ENCODE results near the gene CD226.
"Not testable (repeated sequence)": the region's sequence is repeated elsewhere in the genome, so short reads cannot be mapped to it uniquely, and the experiment has no call there.

Gene CD226

DNA sequence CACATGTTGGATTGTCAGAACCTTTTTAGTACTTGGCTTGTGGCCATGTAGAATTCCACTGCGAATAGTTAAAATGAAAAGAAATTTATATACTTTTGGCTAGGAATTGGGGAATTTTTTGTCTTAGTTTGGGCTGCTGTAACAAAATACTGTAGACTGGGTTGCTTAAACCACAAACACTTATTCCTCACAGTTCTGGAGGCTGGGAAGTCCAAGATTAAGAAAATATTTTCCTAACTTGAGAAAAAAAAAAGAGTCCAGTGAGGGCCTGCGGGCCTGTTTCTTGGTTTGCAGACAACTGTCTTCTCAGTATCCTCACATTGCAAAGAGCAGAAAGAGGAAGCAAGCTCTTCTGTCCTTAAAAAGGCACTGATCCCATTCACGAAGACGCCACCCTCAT lies 81.9 kb downstream of the CD226 start:
- no peak for DNase-seq

GRCh38 chr18:69864802-69865201 lies 82.9 kb downstream of the CD226 start:
- DNase-seq, result not testable (repeated sequence)

- no peak for DNase-seq
Measured at GRCh38 chr18:69858897-69859296, 88.8 kb downstream of the CD226 start.

DNA sequence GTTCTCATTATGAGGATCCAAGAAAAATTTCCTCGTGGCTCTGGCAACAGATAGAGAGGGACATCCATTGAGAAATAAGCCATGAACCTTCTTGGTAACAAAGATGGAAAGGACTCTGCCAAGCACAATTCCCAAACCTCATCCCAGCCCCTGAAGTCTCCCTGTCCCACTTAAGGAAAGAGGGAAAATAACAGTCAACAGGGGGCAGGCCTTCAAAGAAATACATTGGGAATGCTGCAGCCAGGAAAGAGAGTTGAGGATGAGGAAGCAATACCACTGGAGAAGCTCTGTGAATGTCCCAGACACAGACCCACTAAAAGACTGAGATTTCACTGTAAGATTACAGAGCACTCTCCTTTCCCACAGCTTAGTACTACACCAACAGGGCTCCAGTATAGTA lies 93.2 kb downstream of the CD226 start:
- no peak for DNase-seq

- DNase-seq, result no peak
Measured at GRCh38 chr18:69853051-69853450, 94.6 kb downstream of the CD226 start.

- peak; percentile 65 for DNase-seq
Measured at GRCh38 chr18:69845593-69846506, 101.8 kb downstream of the CD226 start.

GRCh38 chr18:69844656-69845055 lies 103.0 kb downstream of the CD226 start:
- no peak for DNase-seq

DNA sequence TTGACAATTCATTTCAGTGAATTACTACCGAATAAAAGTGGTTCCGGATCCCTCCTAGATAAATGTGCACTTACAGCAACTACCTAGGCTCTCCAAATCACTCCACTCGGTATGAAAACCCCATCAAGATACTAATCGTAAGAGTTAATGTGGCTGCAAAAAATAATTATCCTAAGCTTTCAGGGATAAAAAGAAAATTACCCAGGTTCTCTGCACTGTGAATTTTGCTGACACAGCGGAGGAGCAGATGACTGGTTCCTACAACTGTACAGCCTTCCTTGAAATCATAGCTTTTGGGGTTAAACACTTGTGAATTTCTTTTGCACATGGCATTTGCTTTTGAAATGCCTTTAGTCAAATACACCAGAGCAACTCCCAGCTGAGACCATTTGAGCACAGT lies 104.7 kb downstream of the CD226 start:
- no peak for DNase-seq

DNA sequence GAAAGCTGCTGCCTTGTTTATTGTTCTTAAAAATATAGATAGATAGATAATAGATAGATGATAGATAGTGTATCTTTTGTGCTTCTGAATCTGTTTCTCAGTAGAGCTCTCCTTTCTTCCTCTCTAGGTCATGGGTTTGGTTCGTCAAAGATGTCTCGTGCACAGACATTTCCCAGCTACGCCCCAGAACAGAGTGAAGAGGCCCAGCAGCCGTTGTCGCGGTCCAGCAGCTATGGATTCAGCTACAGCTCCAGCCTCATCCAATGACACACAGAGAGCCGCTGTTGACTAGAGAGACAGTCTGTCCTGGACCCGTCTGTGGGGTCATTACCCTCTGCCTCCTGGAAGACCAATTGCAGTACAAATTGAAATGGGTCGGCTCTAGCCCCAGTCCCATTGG lies 106.6 kb downstream of the CD226 start:
- DNase-seq, result no peak

GRCh38 chr18:69840445-69840844 lies 107.2 kb downstream of the CD226 start:
- no peak for DNase-seq

DNA sequence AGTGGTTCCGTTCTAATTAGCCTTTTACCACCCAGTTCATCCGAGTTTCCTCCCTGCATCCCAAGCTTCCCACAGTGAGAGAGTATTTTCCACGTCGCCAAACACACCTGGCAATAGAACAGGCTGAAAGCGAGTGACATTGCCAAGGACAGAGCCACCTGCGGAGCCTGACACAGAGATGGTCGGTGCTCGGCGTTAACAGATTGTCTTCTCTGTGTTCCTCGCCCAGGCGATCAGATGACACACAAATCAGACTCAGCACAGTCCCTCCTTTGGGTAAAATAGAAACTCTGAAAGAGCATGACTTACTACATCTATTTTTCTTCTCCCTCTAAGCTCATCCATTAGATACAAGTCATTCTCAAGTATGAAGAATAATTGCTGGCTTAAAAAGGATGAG lies 107.7 kb downstream of the CD226 start:
- peak; percentile 75 for DNase-seq

- DNase-seq, result peak; percentile 70
Measured at GRCh38 chr18:69839497-69839896, 108.2 kb downstream of the CD226 start.

GRCh38 chr18:69838620-69839411 lies 108.9 kb downstream of the CD226 start:
- DNase-seq, result peak; percentile 93

DNA sequence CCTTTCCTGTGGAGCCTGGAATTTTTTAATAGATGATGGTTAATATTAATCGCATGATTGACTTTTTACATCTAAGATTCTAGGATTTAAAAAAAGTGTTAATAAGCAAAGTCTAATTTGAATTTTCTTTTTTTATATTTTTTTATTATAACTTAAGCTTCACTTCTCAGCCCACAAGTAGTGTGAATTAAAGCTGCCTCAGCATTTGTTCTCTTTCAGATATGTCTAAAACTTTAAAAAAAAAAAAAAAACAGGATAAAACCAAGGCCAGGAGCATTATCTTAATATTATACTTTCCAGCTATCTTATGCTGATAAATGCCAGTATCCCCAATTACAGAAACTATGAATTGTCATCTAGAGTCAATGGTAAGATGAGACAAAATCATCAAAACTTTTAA lies 109.7 kb downstream of the CD226 start:
- no peak for DNase-seq

DNA sequence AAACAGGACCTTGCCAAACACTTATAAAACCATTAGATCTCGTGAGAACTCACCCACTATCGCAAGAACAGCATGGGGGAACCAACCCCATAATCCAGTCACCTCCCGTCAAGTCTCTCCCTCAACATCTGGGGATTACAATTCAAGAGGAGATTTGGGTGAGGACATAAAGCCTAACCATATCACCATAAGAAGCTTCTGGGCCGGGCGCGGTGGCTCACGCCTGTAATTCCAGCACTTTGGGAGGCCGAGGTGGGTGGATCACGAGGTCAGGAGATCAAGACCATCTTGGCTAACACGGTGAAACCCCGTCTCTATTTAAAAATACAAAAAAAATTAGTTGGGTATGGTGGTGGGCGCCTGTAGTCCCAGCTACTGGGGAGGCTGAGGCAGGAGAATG lies 112.7 kb downstream of the CD226 start:
- not testable (repeated sequence) for DNase-seq

- no peak for DNase-seq
Measured at GRCh38 chr18:69830189-69830588, 117.5 kb downstream of the CD226 start.

DNA sequence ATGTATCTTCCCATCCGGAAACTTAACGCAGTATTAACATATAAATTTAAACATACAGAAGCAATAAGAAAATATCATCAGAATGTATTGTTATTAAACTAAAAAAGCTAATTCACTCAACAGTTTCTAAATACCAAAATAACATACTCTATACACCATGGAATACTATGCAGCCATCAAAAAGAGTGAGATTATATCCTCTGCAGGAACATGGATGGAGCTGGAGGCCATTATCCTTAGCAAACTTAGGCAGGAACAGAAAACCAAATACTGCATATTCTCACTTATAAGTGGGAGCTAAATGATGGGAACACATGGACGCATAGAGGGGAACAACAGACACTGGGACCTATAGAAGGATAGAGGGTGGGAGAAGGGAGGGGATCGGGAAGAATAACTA lies 127.1 kb downstream of the CD226 start:
- no peak for DNase-seq

- DNase-seq, result no peak
Measured at GRCh38 chr18:69819460-69819859, 128.2 kb downstream of the CD226 start.

DNA sequence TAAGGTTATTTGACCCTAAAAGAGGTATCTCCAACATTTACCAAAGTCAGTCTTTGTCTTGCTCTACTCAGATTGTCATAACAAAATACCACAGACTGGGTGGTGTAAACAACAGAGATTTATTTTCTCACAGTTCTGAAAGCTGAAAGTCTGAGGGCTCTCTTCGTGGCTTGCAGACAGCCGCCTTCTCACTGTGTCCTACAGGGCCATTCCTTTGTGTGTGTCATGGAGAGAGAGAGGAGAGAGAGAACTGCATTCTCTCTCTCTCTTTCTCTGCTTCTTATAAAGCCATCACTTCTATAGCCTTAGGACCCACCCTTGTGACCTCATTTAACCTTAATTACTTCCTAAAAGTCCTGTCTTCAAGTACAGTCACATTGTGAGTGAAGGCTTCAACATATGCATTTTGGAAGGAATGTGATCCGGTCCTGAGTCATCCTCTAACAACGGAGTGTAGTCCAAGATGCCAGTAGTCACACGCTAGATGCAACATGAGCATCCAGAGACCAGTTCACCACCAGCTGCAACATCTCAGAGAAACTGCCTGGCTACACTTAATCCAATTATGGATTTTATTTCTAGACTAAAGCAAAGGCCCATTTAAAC lies 130.2 kb downstream of the CD226 start:
- DNase-seq, result no peak

DNA sequence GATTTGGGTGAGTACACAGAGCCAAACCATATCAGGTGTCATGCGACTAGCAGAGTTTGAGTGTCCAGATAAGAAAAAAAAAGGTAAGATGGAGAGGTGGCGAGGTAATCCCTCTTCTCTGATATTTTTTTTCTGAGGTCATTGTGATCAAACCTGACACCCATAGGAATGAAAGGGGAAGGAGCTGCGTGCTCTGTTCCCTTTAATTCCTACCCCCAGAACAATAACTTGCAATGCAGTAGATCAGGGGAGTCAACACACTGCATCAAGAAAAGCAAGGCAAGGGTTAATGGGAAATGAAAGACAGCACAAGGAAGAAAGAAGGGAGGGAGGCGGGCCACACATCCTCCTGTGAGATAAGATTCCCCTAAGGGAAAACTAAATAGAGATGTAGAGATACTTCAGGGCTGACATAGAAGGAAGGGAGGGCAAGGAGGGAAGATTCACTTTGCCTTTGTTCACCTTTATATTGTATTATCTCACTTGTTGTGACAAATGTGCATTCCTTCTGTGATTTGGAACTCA lies 132.8 kb downstream of the CD226 start:
- DNase-seq, result no peak

GRCh38 chr18:69813559-69813958 lies 134.1 kb downstream of the CD226 start:
- no peak for DNase-seq

- no peak for DNase-seq
Measured at GRCh38 chr18:69808399-69808798, 139.3 kb downstream of the CD226 start.

- no peak for DNase-seq
Measured at GRCh38 chr18:69804776-69805501, 142.7 kb downstream of the CD226 start.
